GM12892 (cell line): ENCODE results near the gene CPSF4.
"Not testable (repeated sequence)": the region's sequence is repeated elsewhere in the genome, so short reads cannot be mapped to it uniquely, and the experiment has no call there.

Experiments used
- DNase-seq: peaks from one replicate; pipeline ENCODE4 v3.0.0; 2011; ENCODE audit not compliant: insufficient read length
- FAIRE-seq: peaks from 2 replicates; lab custom pipeline; 2011; peaks lifted over from hg19 to GRCh38; lab: Jason Lieb, UNC
- POLR2A ChIP-seq: IDR thresholded peaks from 2 replicates; pipeline ENCODE4 v1.6.1; 2011; ENCODE audit warnings: low read depth, low read length, control low read depth
- POLR2AphosphoS5 ChIP-seq: IDR thresholded peaks from 2 replicates; pipeline ENCODE4 v1.6.1; 2011; ENCODE audit warnings: low read depth, low read length, control low read depth
- TAF1 ChIP-seq: IDR thresholded peaks from 2 replicates; pipeline ENCODE4 v1.6.1; 2011; ENCODE audit warnings: low read depth, mild to moderate bottlenecking, control low read depth, low read length, borderline replicate concordance

CPSF4 gene

GRCh38 chr7:99428972-99429566, 9.7 kb upstream of the CPSF4 start:
- TF ChIP-seq POLR2A (no peak), TAF1 (no peak), POLR2AphosphoS5 (no peak)
- DNase-seq, result no peak
- FAIRE-seq, result no peak

- no peak for TF ChIP-seq POLR2AphosphoS5
- no peak for FAIRE-seq
Observed at GRCh38 chr7:99429756-99430155, 9.0 kb upstream of the CPSF4 start.

DNA sequence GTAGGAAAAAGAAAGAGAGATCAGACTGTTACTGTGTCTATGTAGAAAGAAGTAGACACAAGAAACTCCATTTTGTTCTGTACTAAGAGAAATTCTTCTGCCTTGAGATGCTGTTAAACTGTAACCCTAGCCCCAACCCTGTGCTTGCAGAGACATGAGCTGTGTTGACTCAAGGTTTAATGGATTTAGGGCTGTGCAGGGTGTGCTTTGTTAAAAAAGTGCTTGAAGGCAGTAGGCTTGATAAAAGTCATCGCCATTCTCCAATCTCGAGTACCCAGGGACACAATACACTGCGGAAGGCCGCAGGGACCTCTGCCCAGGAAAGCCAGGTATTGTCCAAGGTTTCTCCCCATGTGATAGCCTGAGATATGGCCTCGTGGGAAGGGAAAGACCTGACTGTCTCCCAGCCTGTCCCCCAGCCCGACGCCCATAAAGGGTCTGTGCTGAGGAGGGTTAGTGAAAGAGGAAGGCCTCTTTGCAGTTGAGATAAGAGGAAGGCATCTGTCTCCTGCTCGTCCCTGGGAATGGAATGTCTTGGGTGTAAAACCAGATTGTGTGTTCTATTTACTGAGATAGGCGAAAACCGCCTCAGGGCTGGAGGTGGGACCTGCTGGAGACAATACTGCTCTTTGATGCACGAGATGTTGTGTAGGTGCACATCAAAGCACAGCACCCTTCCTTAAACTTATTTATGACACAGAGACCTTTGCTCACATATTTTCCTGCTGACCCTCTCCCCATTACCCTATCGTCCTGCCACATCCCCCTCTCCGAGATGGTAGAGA, 6.8 kb upstream of the CPSF4 start:
- not testable (repeated sequence) for DNase-seq, FAIRE-seq

More at GRCh38 chr7:99429756-99430155, 9.0 kb upstream of the CPSF4 start:
- DNase-seq, result no peak

DNA sequence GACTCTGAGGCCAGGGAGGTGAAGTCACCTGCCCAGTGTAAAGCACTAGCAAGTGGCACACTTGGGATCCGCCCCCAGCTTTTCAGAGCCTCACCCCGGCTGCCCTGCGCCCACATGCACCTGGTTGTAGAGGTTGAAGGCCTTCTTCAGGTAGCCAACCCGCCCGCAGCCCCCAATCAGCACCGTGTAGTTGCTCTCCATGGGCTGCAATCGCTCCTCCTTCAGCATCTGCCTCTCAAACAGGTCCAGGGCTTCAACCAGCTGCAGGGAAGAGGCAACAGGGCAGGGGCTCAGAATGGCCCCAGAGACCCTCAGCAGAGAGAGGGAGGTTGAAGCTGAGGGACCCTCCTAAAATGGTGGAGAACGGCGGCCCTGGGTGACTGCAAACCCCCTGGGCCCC, 5.6 kb upstream of the CPSF4 start:
- DNase-seq (no peak), FAIRE-seq (no peak)
- TF ChIP-seq POLR2AphosphoS5, result no peak
- TF ChIP-seq POLR2A, result no peak
- no peak for TF ChIP-seq TAF1

- TF ChIP-seq POLR2A (no peak), POLR2AphosphoS5 (no peak), TAF1 (no peak)
- no peak for FAIRE-seq
- no peak for DNase-seq
Observed at GRCh38 chr7:99437946-99438572, 684 bp upstream of the CPSF4 start.

DNA sequence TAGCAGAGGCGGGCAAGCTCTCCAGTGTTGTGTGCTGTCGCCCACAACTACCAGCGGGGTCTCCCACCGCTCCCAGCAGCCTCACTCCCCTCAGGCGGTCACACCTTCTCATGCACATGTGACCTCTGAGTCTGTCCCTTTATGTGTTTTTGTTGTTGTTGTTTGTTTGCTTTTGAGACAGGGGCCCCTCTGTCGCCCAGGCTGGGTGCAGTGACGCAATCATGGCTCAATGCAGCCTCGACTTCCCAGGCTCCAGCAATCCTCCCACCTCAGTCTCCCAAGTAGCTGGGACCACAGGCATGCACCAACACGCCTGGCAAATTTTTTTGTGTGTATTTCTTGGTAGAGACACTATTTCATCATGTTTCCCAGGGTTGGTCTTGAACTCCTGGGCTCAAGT, 1.5 kb downstream of the CPSF4 start:
- DNase-seq, result no peak
- TF ChIP-seq POLR2AphosphoS5 (no peak), POLR2A (no peak)
- no peak for FAIRE-seq

- no peak for FAIRE-seq
- no peak for DNase-seq
- TF ChIP-seq TAF1 (no peak), POLR2AphosphoS5 (no peak), POLR2A (no peak)
Observed at GRCh38 chr7:99446096-99446495, 7.4 kb downstream of the CPSF4 start.

DNA sequence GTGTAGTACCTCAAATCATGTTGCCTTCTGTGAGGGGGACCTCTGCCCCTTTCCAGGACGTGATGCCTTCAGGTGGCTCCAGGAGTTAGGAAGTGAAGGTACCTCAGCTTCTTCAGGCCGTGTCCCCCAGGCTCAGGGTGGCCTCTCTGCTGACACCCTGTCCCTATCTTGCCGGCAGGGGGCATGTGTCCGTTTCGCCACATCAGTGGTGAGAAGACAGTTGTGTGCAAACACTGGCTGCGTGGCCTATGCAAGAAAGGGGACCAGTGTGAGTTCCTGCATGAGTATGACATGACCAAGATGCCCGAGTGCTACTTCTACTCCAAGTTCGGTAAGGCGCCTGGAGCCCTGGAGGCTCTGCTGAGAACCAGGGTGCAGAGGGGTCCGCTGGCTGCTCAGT, 9.2 kb downstream of the CPSF4 start:
- DNase-seq, result no peak
- TF ChIP-seq POLR2A (no peak), POLR2AphosphoS5 (no peak), TAF1 (no peak)
- FAIRE-seq, result no peak

- no peak for DNase-seq
- TF ChIP-seq POLR2AphosphoS5, result no peak
- no peak for TF ChIP-seq TAF1
- no peak for FAIRE-seq
Observed at GRCh38 chr7:99448855-99449254, 10.1 kb downstream of the CPSF4 start.

GRCh38 chr7:99449326-99449725, 10.6 kb downstream of the CPSF4 start:
- DNase-seq (no peak), FAIRE-seq (no peak)
- TF ChIP-seq POLR2AphosphoS5, result no peak

GRCh38 chr7:99451936-99452335, 13.2 kb downstream of the CPSF4 start:
- no peak for FAIRE-seq
- DNase-seq, result no peak
- TF ChIP-seq TAF1, result no peak
- TF ChIP-seq POLR2AphosphoS5, result no peak
- TF ChIP-seq POLR2A, result no peak

- FAIRE-seq (no peak), DNase-seq (no peak)
- TF ChIP-seq POLR2A (no peak), TAF1 (no peak), POLR2AphosphoS5 (no peak)
Observed at GRCh38 chr7:99452541-99452940, 13.8 kb downstream of the CPSF4 start.

- FAIRE-seq, result no peak
- DNase-seq, result no peak
- TF ChIP-seq POLR2AphosphoS5, result no peak
- TF ChIP-seq POLR2A, result no peak
- no peak for TF ChIP-seq TAF1
Observed at GRCh38 chr7:99453105-99453504, 14.4 kb downstream of the CPSF4 start.

- TF ChIP-seq POLR2A, result no peak
- no peak for TF ChIP-seq TAF1
- no peak for TF ChIP-seq POLR2AphosphoS5
- no peak for FAIRE-seq
- no peak for DNase-seq
Observed at GRCh38 chr7:99455874-99456273, 17.1 kb downstream of the CPSF4 start.
